ENCODE data around the gene TSPAN7.

DNA sequence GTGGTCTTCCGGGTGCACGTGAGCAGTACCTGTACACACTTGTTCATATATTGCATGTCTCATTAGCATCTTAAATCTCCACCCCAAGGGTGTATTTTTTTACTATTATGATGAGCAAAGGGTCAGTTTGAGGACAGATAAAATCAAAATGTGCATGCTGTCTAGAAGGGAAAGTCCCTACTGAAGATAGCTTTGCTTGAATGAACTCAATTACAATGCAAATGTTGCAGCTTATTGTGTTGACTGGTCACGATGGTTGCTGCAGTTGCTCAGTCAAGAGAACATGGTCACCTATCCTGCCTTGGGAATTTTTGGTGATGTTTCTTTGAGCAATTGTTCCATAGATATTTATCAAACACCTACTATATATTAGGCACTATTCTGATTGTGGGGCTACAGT lies 136.1 kb downstream of the TSPAN7 start:
- TF ChIP-seq GATA3 (IDR thresholded peaks at IDR 0.05; ENCODE audit: low read depth, low read length): no peak
- no peak for TF ChIP-seq GATA2 (IDR thresholded peaks at IDR 0.05; ENCODE audit: low read depth, low read length)

Measured in SH-SY5Y (cell line).